Non-pigmented ciliary epithelial cell (primary cell): ENCODE measurements around the gene CASP10.
A peak's percentile ranks its signal among the peaks of the same experiment; 100 is the strongest.

Experiments used
- DNase-seq: peaks from one replicate; pipeline ENCODE4 v3.0.0-alpha.2; 2010; ENCODE audit warnings: low read depth

CASP10 gene

GRCh38 chr2:201199847-201200246 lies 16.9 kb downstream of the CASP10 start:
- no peak for DNase-seq

- no peak for DNase-seq
Observed at GRCh38 chr2:201200345-201200744, 17.4 kb downstream of the CASP10 start.

- DNase-seq = no peak
Observed at GRCh38 chr2:201201371-201201770, 18.4 kb downstream of the CASP10 start.

GRCh38 chr2:201203916-201204654 lies 21.1 kb downstream of the CASP10 start:
- DNase-seq = no peak

GRCh38 chr2:201204655-201205514 lies 21.9 kb downstream of the CASP10 start:
- DNase-seq = no peak

GRCh38 chr2:201205515-201205849 lies 22.5 kb downstream of the CASP10 start:
- no peak for DNase-seq

GRCh38 chr2:201208563-201209252 lies 25.8 kb downstream of the CASP10 start:
- DNase-seq = no peak

- DNase-seq = no peak
Observed at GRCh38 chr2:201215963-201216362, 33.0 kb downstream of the CASP10 start.

- DNase-seq = no peak
Observed at GRCh38 chr2:201216918-201217317, 34.0 kb downstream of the CASP10 start.

GRCh38 chr2:201218780-201219179 lies 35.8 kb downstream of the CASP10 start:
- DNase-seq = no peak

GRCh38 chr2:201219328-201220096 lies 36.6 kb downstream of the CASP10 start:
- DNase-seq = no peak

GRCh38 chr2:201220102-201220570 lies 37.2 kb downstream of the CASP10 start:
- DNase-seq = no peak

- DNase-seq = no peak
Observed at GRCh38 chr2:201223089-201224073, 40.4 kb downstream of the CASP10 start.

GRCh38 chr2:201228271-201228911 lies 45.5 kb downstream of the CASP10 start:
- DNase-seq = no peak

GRCh38 chr2:201228912-201229290 lies 46.0 kb downstream of the CASP10 start:
- DNase-seq = no peak

- peak; percentile 71 for DNase-seq
Observed at GRCh38 chr2:201231781-201232466, 49.0 kb downstream of the CASP10 start.

- DNase-seq = no peak
Observed at GRCh38 chr2:201232467-201232815, 49.5 kb downstream of the CASP10 start.

- no peak for DNase-seq
Observed at GRCh38 chr2:201233192-201233811, 50.4 kb downstream of the CASP10 start.
